ENCODE data around the gene SCUBE3. TPM values are rescaled to one million over a fixed set of nuclear protein-coding genes. Genes with fewer than 3 reads are reported as not detected.

The SCUBE3 gene
- total RNA-seq, 4 donors from 2014 or later: 0.03 to 0.19 TPM; not detected in 2

GRCh38 chr6:35181308-35181932, 32.3 kb upstream of the SCUBE3 start:
- Histone ChIP-seq H3K36me3 (no peaks in the 10 kb centered on the region), H3K9me3 (no peaks in the 10 kb centered on the region), H3K27me3 (no peaks in the 10 kb centered on the region), H3K4me3 (peak overlapping the region in 2 of 4 donors; percentile 21 to 51), H3K4me1 (peaks cover 12 to 41% (median 13%) of the 10 kb centered on the region in 3 donors), H3K27ac (peak overlapping the region in 3 of 4 donors; percentile 17 to 46 (median 42))
- WGBS, 2 donors: 46 to 55% methylated on average over 5 of the region's 5 CpGs
- no peak for DNase-seq
- no peak for TF ChIP-seq POLR2A (IDR thresholded peaks at IDR 0.05)
- TF ChIP-seq CTCF (IDR thresholded peaks at IDR 0.05): no peak
- intact Hi-C loops (cut with DNase I): no loop called here

- no peaks in the 10 kb centered on the region for H3K36me3 ChIP-seq
- H3K4me3 ChIP-seq: peak overlapping the region; percentile 2 to 51 (median 24)
- no peaks in the 10 kb centered on the region for H3K27me3 ChIP-seq
- no peak for TF ChIP-seq CTCF (IDR thresholded peaks at IDR 0.05)
- TF ChIP-seq POLR2A (IDR thresholded peaks at IDR 0.05): no peak
- H3K4me1 ChIP-seq: peaks cover 12 to 40% (median 13%) of the 10 kb centered on the region in 3 donors
- DNase-seq: no peak
- peak overlapping the region in 3 of 4 donors; percentile 17 to 46 (median 42) for H3K27ac ChIP-seq
- intact Hi-C loops (cut with DNase I): no loop called here
- WGBS, 2 donors: 13 to 42% methylated on average over 9 to 22 of the region's 55 CpGs
- H3K9me3 ChIP-seq: no peaks in the 10 kb centered on the region
Observed at GRCh38 chr6:35181933-35182612, 31.7 kb upstream of the SCUBE3 start.

- Histone ChIP-seq H3K27ac (no peak overlapping the region), H3K36me3 (no peaks in the 10 kb centered on the region), H3K4me3 (no peak overlapping the region), H3K9me3 (no peaks in the 10 kb centered on the region), H3K4me1 (peaks cover 12 to 41% (median 13%) of the 10 kb centered on the region in 3 donors), H3K27me3 (no peaks in the 10 kb centered on the region)
- DNase-seq: no peak
- WGBS, 2 donors: 97 to 100% methylated on average over 2 of the region's 2 CpGs
- intact Hi-C loops (cut with DNase I): no loop called here
- TF ChIP-seq POLR2A (IDR thresholded peaks at IDR 0.05) (no peak), CTCF (IDR thresholded peaks at IDR 0.05) (no peak)
Observed at GRCh38 chr6:35183281-35183680, 30.5 kb upstream of the SCUBE3 start.

GRCh38 chr6:35183935-35184334, 29.8 kb upstream of the SCUBE3 start:
- Histone ChIP-seq H3K4me1 (peaks cover 12 to 48% (median 13%) of the 10 kb centered on the region in 3 donors), H3K27ac (no peak overlapping the region), H3K36me3 (no peaks in the 10 kb centered on the region), H3K9me3 (no peaks in the 10 kb centered on the region), H3K4me3 (no peak overlapping the region), H3K27me3 (no peaks in the 10 kb centered on the region)
- no peak for DNase-seq
- intact Hi-C loops (cut with DNase I): no loop called here
- WGBS, 2 donors: 83 to 88% methylated on average over 2 of the region's 2 CpGs
- TF ChIP-seq CTCF (IDR thresholded peaks at IDR 0.05) (no peak), POLR2A (IDR thresholded peaks at IDR 0.05) (no peak)

GRCh38 chr6:35184580-35185301, 29.0 kb upstream of the SCUBE3 start:
- TF ChIP-seq POLR2A (IDR thresholded peaks at IDR 0.05) (no peak), CTCF (IDR thresholded peaks at IDR 0.05) (no peak)
- no peaks in the 10 kb centered on the region for H3K9me3 ChIP-seq
- intact Hi-C loops (cut with DNase I): no loop called here
- no peak overlapping the region for H3K4me3 ChIP-seq
- peak overlapping the region in 1 of 4 donors; percentile 9 for H3K27ac ChIP-seq
- peaks cover 12 to 50% (median 13%) of the 10 kb centered on the region in 3 donors for H3K4me1 ChIP-seq
- 49 to 54% methylated on average over 7 to 9 of the region's 9 CpGs for WGBS, 2 donors
- no peak for DNase-seq
- no peaks in the 10 kb centered on the region for H3K36me3 ChIP-seq
- H3K27me3 ChIP-seq: no peaks in the 10 kb centered on the region
